Renal cortex interstitium (tissue), 11 donors: Measurements from ENCODE around the gene KIF17. TPM values are rescaled to one million over a fixed set of nuclear protein-coding genes. Genes with fewer than 3 reads are reported as not detected.

Experiments
- DNase-seq, 11 donors: peaks; one replicate each; pipeline ENCODE4 v3.0.0-alpha.2; 2013; ENCODE audit warnings: low read depth in 9 of 11, low spot score in 4 of 11; ENCODE audit errors: extremely low read depth in 1 of 11
- polyA plus RNA-seq, 3 donors: library from polyadenylated mRNA; unstranded; fragments of 120-200 nt; gene quantifications; one replicate each; pipeline ENCODE4 v1.2.1, GENCODE V29; 2013; ENCODE audit not compliant: insufficient read length in 3 of 3

The KIF17 gene
- polyA plus RNA-seq, 3 donors, result 2.8 to 5.8 (median 3.1) TPM

DNA sequence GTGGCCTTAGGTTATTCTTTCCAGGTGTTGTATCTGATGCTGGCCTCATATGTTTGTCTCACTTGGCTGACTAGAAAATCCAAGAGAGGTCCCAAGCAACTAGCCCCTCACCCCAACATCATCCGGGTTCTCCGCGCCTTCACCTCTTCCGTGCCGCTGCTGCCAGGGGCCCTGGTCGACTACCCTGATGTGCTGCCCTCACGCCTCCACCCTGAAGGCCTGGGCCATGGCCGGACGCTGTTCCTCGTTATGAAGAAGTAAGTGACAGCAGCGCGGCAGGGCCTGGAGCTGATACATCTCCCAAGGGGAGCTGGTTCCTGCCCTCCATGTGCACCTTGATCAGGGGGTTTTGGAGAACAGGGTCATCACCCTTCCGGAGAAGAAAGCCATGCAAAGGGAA is 73.4 kb downstream of the KIF17 start:
- DNase-seq, result no peak

DNA sequence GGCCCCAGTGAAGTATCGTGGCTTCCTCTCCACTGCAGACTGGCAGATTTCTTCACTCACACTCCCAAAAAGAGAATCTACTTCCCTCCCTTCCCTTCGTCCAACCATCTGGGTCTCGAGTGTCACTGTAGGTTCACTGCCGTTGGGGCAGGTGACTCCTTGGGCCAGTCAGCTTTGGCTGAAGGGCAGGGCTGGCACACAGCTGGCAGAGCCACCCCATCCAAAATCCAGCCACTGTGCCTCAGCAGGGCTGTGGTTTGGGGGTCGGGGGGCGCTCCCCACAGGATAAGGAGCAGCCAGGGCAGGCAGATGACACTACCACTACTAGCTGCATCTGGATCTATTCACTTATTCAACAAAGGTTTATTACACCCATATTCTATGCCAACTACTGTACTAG is 74.7 kb downstream of the KIF17 start:
- no peak for DNase-seq

DNA sequence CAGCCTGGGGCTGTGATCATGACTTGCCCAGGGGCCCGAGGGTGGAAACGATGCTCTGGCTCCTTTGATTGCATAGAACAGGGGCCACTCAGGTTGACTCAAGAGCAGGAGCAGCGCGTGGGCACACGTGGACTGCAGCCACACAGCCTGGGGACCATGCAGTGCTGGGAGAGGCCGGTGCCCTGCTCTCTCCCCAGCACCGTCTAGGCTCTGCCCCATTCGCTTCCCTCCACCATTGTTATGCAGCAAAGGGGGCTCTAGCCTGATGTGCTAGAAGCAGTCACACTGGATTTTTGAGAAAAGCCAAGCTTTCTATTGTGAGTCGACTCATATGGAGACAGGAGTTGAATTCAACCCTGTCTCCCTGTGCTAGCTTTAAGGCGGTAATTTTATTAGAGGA is 75.8 kb downstream of the KIF17 start:
- DNase-seq, result no peak

DNA sequence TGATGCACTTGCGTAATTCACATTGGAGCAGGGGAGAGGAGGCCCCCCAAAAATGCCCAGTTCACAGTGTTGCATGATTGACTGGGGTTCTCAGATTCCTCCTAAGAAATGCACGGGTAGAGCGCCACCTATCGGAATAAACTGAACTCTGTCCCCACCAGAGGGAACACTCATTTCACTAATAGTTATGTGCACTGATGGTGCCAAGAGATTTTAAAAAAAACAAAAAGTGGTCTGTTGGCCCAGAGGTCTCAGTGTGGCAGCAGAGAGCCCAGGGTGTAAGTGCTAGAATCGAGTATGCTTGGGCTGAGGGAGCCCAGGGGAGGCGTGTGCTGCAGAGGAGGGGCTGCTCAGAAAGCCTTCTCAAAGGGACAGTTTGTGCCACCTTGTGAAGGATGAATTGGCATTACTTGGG is 77.6 kb downstream of the KIF17 start:
- DNase-seq, result peak in 7 of 11 donors; percentile 23 to 60 (median 38)

DNA sequence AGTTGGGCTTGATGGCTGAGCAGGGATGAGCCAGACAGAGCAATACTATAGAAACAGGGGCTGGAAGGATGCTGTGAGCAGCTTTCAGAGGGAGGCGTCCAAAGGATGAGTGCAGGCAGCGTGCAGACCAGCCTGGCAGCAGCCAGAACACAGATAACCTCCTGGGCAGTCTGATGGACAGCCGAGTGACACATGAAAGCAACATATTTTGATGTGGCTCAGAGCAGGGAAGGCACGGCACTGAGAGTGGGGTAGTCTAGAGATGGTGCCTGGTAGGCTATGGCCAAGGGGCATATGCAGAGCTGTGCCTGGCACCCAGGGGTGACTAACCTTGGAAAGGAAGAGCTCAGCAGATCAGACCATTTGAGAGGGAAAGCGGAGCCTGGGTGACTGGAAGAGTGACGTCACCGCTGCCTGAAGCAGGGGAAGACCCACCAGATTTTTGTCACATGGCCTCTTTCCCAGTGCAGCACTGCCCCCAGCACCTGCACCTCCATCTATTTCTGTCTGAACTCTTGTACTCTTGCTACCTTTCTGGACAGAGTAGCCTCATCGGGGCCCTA is 80.9 kb downstream of the KIF17 start:
- DNase-seq, result no peak

DNA sequence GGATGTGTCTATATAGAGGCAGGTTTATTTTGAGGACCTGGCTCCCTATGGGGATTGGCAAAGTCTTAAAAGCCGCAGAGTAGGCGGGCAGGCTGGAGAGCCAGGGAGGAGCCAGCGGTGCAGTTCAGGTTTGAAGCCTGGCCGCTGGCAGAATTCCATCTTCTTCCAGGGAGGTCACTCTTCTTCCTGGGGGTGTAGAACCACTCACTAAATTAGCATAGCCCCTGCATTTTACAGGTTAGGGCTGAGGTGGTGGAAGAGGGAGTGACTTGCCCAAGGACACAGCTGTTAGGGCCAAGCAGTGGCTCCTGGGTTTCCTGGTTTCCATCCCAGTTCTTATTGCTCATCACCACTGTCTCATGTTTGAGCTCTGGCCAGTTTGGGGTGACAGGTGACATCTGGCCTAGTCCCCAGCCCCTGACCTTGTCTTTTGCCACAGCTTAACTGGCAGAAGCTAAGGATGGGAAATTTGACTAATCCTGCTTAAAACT is 83.2 kb downstream of the KIF17 start:
- DNase-seq, result peak in 2 of 11 donors; percentile 15 to 31

DNA sequence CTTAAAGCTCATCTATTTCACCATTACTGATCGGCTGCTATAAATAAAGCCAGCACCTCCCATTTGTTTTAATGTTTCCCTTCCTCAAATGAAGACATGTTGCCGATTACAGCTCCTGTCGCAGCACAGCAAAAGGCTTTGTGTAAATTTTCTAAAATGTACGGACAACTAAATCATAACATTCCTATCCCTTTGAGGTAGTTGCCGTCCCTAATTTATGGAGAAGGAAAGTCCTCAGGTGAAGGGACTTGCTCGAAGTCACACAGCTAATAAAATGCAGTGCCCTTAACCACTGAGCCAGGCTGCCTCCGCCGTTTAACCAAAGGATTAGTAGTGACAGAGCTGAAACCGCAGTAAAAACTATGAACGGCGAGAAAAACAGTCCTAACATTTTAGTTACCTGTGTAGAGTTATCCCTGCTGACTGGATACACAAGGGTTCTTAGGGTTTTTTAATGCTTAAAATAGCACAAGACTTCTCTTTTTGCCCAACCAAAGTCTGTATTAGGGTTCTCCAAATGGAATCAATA is 83.7 kb downstream of the KIF17 start:
- DNase-seq, result peak in 2 of 11 donors; percentile 11 to 32

DNA sequence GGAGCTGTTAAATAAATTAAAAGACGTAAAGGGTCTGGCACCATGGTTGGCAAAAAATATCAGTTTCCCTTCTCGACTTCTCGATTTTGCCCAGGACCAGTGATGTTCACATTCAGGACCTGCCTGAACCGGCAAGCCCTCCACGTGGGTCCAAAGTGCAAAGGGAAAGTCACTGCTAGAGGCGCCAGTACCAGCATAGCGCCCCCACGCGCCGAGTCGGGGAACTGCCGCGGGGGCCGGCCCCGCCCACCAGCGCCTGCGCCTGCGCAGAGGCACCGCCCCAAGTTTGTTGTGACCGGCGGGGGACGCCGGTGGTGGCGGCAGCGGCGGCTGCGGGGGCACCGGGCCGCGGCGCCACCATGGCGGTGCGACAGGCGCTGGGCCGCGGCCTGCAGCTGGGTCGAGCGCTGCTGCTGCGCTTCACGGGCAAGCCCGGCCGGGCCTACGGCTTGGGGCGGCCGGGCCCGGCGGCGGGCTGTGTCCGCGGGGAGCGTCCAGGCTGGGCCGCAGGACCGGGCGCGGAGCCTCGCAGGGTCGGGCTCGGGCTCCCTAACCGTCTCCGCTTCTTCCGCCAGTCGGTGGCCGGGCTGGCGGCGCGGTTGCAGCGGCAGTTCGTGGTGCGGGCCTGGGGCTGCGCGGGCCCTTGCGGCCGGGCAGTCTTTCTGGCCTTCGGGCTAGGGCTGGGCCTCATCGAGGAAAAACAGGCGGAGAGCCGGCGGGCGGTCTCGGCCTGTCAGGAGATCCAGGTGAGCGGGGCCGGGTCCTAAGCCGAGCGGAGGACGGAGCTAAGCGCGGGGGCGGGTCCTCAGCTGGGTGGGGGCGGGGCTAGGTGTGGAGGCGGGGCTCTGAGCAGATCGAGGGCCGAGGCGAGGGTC is 84.4 kb downstream of the KIF17 start, which contains the start of gene PINK1:
Gene PINK1, plus strand, starts transcription at position 269 of the 875 bp plus-strand sequence. Its CDS starts 91 bp downstream, at position 360.
- peak; percentile 52 to 76 (median 68) for DNase-seq

DNA sequence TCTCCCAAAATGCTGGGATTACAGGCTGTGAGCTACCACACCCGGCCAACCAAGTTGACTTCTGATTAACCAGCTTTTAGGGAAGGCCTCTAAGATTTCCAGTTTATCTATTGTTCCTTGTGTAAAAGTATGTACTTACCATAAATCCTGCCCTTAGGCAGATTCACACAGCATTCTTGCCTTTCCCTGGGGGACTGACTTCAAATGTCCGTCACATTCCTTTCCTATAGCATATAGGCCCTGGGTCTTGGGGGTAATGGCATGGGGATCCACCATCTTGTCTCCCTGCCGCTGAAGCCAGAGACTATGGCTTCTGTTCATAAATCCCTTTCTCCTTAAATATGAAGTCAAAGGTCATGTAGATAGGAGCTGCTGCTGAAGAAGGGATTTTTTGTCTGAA is 85.4 kb downstream of the KIF17 start:
- no peak for DNase-seq

DNA sequence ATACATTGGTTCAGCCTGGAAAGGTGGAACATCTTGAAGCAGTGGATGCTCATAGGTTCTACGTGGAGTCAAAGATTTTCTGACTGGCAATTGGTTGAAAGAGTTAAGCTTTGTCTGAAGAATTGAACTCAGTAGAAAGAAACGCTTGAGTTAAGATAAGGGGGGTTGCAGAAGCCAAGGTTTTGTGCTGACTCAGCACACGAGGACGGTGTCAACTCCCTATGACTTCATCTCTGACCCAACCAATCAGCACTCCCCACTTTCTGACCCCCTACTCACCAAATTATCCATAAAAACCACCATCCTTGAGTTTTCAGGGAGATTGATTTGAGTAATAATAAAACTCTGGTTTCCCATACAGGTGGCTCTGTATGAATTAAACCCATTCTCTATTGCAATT is 87.1 kb downstream of the KIF17 start:
- DNase-seq, result no peak

DNA sequence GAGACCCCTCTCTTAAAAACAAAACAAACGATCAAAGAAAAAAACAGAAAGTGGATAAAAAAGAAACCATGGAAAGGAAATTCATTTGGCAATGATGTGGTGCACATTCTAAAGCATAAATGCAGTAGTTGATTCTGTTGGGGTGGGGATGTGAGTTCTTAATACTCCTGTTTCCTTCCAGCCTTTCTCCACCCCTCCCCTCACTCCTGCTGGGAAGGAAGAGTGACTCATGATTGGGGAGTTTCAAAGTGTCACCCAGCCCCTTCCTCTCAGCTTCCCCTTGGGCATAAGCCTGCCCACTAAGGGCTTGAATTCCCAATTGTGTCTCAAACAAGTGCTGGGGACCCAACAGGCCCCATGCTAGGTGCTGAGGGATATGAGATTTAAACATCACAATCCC is 91.3 kb downstream of the KIF17 start:
- DNase-seq, result no peak

DNA sequence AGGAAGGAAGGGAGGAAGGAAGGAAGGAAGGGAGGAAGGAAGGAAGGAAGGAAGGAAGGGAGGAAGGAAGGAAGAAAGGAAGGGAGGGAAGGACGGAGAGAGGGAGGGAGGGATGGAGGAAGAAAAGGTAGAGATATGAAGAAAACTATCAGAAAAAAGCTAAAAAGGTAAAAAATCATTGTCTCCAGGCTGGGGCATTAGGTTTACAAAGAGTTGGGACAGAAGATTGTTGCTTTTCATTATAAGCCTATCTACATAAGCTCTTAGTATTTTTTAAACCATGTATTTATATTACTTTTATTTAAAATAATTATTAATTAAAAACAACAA is 91.7 kb downstream of the KIF17 start:
- no peak for DNase-seq

DNA sequence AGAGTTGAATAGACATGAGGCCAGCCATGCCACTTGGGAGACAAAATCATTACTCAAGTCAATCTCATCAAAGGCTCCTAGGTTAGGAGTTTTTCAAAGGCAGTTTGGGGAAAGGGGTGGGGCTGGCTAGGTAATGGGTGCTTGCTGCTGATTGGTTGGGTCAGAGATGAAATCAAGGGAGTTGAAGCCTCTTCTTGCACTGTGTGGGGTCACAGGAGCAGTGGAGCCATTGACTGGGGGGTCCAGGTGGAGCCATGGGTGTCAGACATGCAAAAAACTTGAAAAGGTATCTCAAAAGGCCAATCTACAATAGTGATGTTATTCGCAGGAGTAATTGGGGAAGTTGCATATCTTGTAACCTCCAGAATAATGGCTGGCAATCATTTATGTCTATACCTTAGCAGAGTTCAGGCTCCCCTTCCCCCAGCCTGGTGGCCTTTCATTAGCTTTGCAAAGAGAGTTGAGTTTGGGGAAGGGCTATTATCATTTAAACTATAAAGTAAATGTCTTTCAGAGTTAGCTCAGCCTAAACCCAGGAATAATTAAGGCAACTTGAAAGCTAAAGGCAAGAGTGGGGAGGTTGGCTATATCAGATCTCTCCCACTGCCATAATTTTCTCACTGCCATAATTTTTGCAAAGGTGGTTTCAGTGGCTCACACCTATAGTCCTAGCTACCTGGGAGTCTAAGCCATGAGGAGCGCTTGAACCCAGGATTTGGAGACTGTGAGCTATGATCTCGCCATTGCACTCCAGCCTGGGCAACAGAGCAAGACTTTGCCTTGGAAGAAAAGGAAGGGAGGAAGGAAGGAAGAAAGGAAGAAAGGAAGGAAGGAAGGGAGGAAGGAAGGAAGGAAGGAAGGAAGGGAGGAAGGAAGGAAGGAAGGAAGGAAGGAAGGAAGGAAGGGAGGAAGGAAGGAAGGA is 92.4 kb downstream of the KIF17 start:
- no peak for DNase-seq

DNA sequence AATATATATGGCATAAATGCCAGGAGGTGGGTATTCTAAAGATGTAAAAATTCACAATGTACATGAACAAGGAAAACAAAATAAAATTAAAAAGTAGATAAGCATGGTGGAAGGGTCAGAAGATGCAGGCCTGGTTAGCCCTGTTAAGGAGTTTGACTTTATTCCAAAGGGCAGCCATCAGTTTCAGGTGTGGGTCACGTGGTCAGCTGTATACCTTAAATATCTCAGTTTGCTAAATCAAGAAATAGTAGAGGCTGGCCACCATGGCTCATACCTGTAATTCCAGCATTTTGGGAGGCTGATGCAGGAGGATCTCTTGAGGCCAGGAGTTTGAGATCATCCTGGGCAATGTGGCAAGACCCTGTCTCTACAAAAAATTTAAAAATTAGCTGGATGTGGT is 93.1 kb downstream of the KIF17 start:
- no peak for DNase-seq

DNA sequence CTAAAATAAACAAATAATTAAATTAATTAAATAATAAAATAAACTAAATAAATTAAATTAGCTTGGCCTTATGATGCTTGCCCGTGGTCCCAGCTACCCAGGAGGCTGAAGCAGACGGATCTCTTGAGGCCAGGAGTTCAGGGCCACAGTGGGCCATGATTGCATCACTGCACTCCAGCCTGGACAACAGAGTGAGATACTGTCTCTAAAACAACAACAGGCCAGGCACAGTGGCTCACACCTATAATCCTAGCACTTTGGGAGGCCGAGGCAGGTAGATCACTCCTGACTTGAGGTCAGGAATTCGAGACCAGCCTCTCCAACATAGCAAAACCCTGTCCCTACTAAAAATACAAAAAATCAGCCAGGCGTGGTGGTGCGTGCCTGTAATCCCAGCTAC is 96.8 kb downstream of the KIF17 start:
- DNase-seq, result no peak

DNA sequence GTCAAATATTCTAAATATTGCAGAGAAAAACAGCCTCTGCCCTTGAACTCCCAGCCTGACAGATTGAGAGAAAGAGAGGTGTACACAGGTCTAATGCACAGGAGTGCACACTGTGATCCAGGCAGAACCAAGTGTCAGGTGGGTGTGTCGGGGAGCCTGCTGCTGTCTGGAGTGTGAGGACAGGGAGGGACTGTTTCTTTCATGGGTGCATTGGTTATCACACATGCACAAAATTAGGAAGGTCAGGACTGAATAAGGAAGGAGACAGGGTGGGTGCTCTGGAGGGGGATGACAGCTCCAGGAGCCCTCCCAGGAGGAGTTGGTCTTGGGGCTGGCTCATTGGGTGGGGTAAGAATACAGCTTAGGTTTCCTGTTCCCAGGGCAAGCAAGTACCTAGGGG is 97.8 kb downstream of the KIF17 start:
- DNase-seq, result no peak

DNA sequence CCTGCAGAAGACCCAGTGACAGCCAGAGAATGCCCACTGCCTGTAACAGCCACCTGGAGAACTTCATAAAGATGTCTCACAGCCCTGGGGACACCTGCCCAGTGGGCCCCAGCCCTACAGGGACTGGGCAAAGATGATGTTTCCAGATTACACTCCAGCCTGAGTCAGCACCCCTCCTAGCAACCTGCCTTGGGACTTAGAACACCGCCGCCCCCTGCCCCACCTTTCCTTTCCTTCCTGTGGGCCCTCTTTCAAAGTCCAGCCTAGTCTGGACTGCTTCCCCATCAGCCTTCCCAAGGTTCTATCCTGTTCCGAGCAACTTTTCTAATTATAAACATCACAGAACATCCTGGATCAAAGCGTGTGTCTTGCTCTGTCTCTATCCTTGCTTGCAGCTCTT is 99.3 kb downstream of the KIF17 start:
- DNase-seq, result no peak

DNA sequence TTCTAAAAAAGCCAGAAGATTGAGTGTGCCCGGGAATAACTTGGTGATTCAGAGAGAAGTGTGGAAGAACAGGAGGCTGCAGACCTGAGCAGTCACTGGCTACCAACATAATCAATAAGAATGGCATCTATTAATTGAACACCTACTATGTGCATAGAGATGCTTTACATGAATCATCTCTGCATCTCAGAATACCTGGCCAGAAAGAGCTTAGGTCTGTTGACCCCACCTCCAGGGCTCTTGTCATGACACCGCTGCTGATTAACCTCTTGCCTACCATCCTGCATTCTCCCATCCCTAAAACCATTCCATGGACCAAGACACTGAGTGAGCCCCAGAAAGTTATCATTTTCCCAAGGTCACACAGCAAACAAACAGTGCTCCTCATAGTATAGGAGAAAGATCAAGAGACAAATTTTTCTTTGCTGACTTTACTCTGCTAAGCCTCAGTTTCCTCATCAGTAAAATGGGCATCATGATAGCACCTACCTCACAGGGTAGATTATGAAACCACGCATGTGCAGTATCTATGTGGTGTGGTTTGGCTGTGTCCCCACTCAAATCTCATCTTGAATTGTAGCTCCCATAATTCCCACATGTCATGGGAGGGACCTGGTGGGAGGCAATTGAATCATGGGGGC is 100.8 kb downstream of the KIF17 start:
- DNase-seq, result no peak
